H9 (cell line): ENCODE results near the gene DDX27. TPM values are rescaled to one million over a fixed set of nuclear protein-coding genes. Genes with fewer than 3 reads are reported as not detected.

ENCODE experiments used
- DNase-seq: peaks from one replicate; pipeline ENCODE4 v3.0.0-alpha.2; 2017
- H2AFZ ChIP-seq: one replicate; pipeline ENCODE4 v1.6.1; 2013; ENCODE audit warnings: mild to moderate bottlenecking, low read length, control low read depth, moderate library complexity
- H2AK5ac ChIP-seq: 2 replicates; pipeline ENCODE4 v1.6.1; 2013; ENCODE audit warnings: low read length, control low read depth, mixed read lengths; ENCODE audit not compliant: insufficient read length
- H2BK120ac ChIP-seq: one replicate; pipeline ENCODE4 v1.6.1; 2013; ENCODE audit warnings: low read depth, mild to moderate bottlenecking, low read length, control low read depth, inconsistent platforms; ENCODE audit not compliant: poor library complexity, severe bottlenecking
- H2BK12ac ChIP-seq: 2 replicates; pipeline ENCODE4 v1.6.1; 2013; ENCODE audit warnings: low read length, control low read depth, mixed read lengths, low read depth; ENCODE audit not compliant: insufficient read length
- H2BK15ac ChIP-seq: 2 replicates; pipeline ENCODE4 v1.6.1; 2013; ENCODE audit warnings: low read depth, low read length, control low read depth
- H2BK20ac ChIP-seq: one replicate; pipeline ENCODE4 v1.6.1; 2013; ENCODE audit warnings: low read depth, mild to moderate bottlenecking, low read length, control low read depth, inconsistent platforms; ENCODE audit not compliant: poor library complexity, severe bottlenecking
- H2BK5ac ChIP-seq: 2 replicates; pipeline ENCODE4 v1.6.1; 2013; ENCODE audit warnings: low read length, control low read depth, mixed read lengths; ENCODE audit not compliant: insufficient read length
- H3K14ac ChIP-seq: 2 replicates; pipeline ENCODE4 v1.6.1; 2013; ENCODE audit warnings: low read length, control low read depth; ENCODE audit not compliant: insufficient read depth
- H3K18ac ChIP-seq: 2 replicates; pipeline ENCODE4 v1.6.1; 2013; ENCODE audit warnings: low read depth, mild to moderate bottlenecking, mixed read lengths, low read length, control low read depth; ENCODE audit not compliant: insufficient read length
- H3K23ac ChIP-seq: 2 replicates; pipeline ENCODE4 v1.6.1; 2013; ENCODE audit warnings: low read length, control low read depth, mixed read lengths, low read depth; ENCODE audit not compliant: insufficient read length
- H3K23me2 ChIP-seq: 2 replicates; pipeline ENCODE4 v1.6.1; 2013; ENCODE audit warnings: low read depth, mild to moderate bottlenecking, mixed read lengths, low read length, control low read depth; ENCODE audit not compliant: insufficient read length, poor library complexity, severe bottlenecking
- H3K27ac ChIP-seq: 2 replicates; pipeline ENCODE4 v1.5.1; 2013; ENCODE audit warnings: low read length, control low read depth, mixed read lengths, low read depth; ENCODE audit not compliant: insufficient read length
- H3K27me3 ChIP-seq: 2 replicates; pipeline ENCODE4 v1.6.1; 2013; ENCODE audit warnings: low read length, control low read depth, inconsistent platforms; ENCODE audit not compliant: insufficient read depth
- H3K4ac ChIP-seq: 2 replicates; pipeline ENCODE4 v1.6.1; 2013; ENCODE audit warnings: low read depth, mild to moderate bottlenecking, control low read depth, inconsistent platforms, low read length, moderate library complexity
- H3K4me1 ChIP-seq: 2 replicates; pipeline ENCODE4 v1.6.1; 2013; ENCODE audit warnings: low read length, control low read depth, inconsistent platforms; ENCODE audit not compliant: insufficient read depth
- H3K4me2 ChIP-seq: 2 replicates; pipeline ENCODE4 v1.6.1; 2013; ENCODE audit warnings: low read length, control low read depth, mixed read lengths; ENCODE audit not compliant: insufficient read length, insufficient read depth
- H3K56ac ChIP-seq: 2 replicates; pipeline ENCODE4 v1.6.1; 2013; ENCODE audit warnings: low read depth, mild to moderate bottlenecking, mixed read lengths, low read length, control low read depth; ENCODE audit not compliant: insufficient read length
- H3K79me1 ChIP-seq: 2 replicates; pipeline ENCODE4 v1.6.1; 2013; ENCODE audit warnings: low read depth, mild to moderate bottlenecking, moderate library complexity, low read length, control low read depth, inconsistent platforms; ENCODE audit not compliant: insufficient read depth, poor library complexity, severe bottlenecking
- H3K79me2 ChIP-seq: 2 replicates; pipeline ENCODE4 v1.6.1; 2013; ENCODE audit warnings: low read length, control low read depth, inconsistent platforms; ENCODE audit not compliant: insufficient read depth
- H3K9ac ChIP-seq: 2 replicates; pipeline ENCODE4 v1.6.1; 2013; ENCODE audit warnings: low read length, control low read depth, mixed read lengths; ENCODE audit not compliant: insufficient read length; ENCODE audit errors: extremely low read depth
- H3K9me3 ChIP-seq: one replicate; pipeline ENCODE4 v1.6.1; 2013; ENCODE audit warnings: low read depth, low read length, inconsistent platforms; ENCODE audit not compliant: control insufficient read depth
- H3T11ph ChIP-seq: one replicate; pipeline ENCODE4 v1.6.1; 2013; ENCODE audit warnings: mild to moderate bottlenecking, low read length, control low read depth, inconsistent platforms
- H4K20me1 ChIP-seq: one replicate; pipeline ENCODE4 v1.6.1; 2013; ENCODE audit not compliant: control insufficient read depth, insufficient read length, insufficient read depth
- H4K5ac ChIP-seq: 2 replicates; pipeline ENCODE4 v1.6.1; 2013; ENCODE audit warnings: low read depth, mild to moderate bottlenecking, mixed read lengths, low read length, control low read depth; ENCODE audit not compliant: insufficient read length
- H4K8ac ChIP-seq: replicated peaks from 2 replicates; pipeline ENCODE4 v1.6.1; 2013; ENCODE audit warnings: low read length, control low read depth, mixed read lengths, low read depth; ENCODE audit not compliant: insufficient read length
- H4K91ac ChIP-seq: 2 replicates; pipeline ENCODE4 v1.6.1; 2013; ENCODE audit warnings: low read depth, mild to moderate bottlenecking, moderate library complexity, mixed read lengths, low read length, control low read depth; ENCODE audit not compliant: insufficient read length
- H3K27ac Mint-ChIP-seq, 3 experiments: 2 replicates in 2 of 3; 3 replicates in 1 of 3; pipeline ENCODE4 v1.8.0; 2020 to 2021; ENCODE audit warnings: mixed read lengths in 3 of 3, mild to moderate bottlenecking in 1 of 3, moderate library complexity in 1 of 3
- H3K27me3 Mint-ChIP-seq: 2 replicates; pipeline ENCODE4 v1.8.0; 2021; ENCODE audit warnings: low read depth, mild to moderate bottlenecking, moderate library complexity, mixed read lengths
- H3K36me3 Mint-ChIP-seq, 3 experiments: 2 replicates in 2 of 3; 3 replicates in 1 of 3; pipeline ENCODE4 v1.8.0; 2020 to 2021; ENCODE audit warnings: low read depth in 3 of 3, mixed read lengths in 3 of 3; ENCODE audit not compliant: insufficient read depth in 1 of 3
- H3K4me1 Mint-ChIP-seq, 2 experiments: 2 replicates each; pipeline ENCODE4 v1.8.0; 2020; ENCODE audit warnings: mixed read lengths in 2 of 2
- H3K4me3 Mint-ChIP-seq, 2 experiments: 2 replicates in 1 of 2; 3 replicates in 1 of 2; pipeline ENCODE4 v1.8.0; 2020 to 2021; ENCODE audit warnings: mild to moderate bottlenecking in 2 of 2, mixed read lengths in 2 of 2, moderate library complexity in 1 of 2
- H3K9me3 Mint-ChIP-seq, 2 experiments: 2 replicates in 1 of 2; 3 replicates in 1 of 2; pipeline ENCODE4 v1.8.0; 2020; ENCODE audit warnings: mild to moderate bottlenecking in 2 of 2, mixed read lengths in 2 of 2, moderate library complexity in 1 of 2
- total RNA-seq: library from RNA; stranded (reverse); gene quantifications from 2 replicates; pipeline ENCODE4 v1.2.1, GENCODE V29; 2021
- TF ChIP-seq, protein P1 (sequence below): fragments of 200-600 bp; sonication (generic); conservative IDR thresholded peaks from 3 replicates; pipeline ENCODE4 v1.8.0; 2021; ENCODE audit warnings: antibody characterized with exemption, mild to moderate bottlenecking

Gene DDX27
- total RNA-seq, 1 experiment from 2014 or later, result 46.9 TPM

DNA sequence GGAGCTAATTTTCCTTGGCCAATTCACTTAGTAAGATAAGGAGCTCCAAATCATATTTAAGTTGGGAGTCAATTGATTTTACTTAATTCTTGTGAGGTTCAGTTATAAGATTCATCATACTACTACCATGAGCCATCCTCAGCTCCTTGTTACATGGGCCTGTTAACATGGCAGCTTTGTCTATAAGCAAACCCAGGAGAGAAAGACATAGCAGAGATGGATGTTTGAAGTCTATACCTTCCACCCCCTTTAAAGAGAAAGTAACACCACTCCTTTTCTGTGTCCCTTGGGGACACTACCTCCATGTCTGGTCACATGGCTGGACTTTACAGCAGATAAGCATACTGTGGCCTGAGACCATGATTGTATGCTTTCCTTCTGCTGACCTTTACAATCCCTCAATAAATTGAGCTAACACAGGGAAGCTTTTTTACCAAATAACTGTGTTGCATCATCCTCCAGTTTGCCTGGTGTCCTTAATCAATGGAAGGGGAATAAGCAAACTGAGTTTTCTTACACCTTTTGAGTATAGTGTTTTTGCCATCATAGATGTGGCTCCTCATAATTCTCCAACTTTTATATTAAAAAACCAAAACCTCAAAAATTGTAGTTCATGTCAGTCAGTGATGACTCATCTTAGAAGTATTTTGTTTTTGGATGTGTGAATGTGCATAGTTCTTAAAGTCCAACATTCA is 68.5 kb downstream of the DDX27 start:
- H2BK20ac ChIP-seq, result no peak overlapping the region
- DNase-seq, result no peak
- Mint-ChIP-seq H3K9me3 (peaks cover 0 to 9% of the 10 kb centered on the region in 2 experiments; a peak in 2 of 5 replicates), H3K36me3 (peaks cover 66 to 97% (median 84%) of the 10 kb centered on the region in 3 experiments), H3K4me3 (no peak overlapping the region; a peak in 1 of 5 replicates), H3K4me1 (peaks cover 54 to 69% of the 10 kb centered on the region in 2 experiments), H3K27me3 (peaks cover 2% of the 10 kb centered on the region; the same call in 1 of the 2 replicates), H3K27ac (peak overlapping the region in 2 of 3 experiments; percentile 78 to 95; a peak in 4 of 7 replicates)
- no peak overlapping the region for H2AK5ac ChIP-seq
- H3K27ac ChIP-seq, result peak overlapping the region; percentile 70
- H3K9ac ChIP-seq, result no peak overlapping the region
- no peak overlapping the region for H4K5ac ChIP-seq
- no peaks in the 10 kb centered on the region for H4K20me1 ChIP-seq
- no peak overlapping the region for H3K23ac ChIP-seq
- H3K14ac ChIP-seq, result no peak overlapping the region
- no peaks in the 10 kb centered on the region for H3K4me1 ChIP-seq
- H3K18ac ChIP-seq, result no peak overlapping the region
- H4K8ac ChIP-seq, result no peak overlapping the region
- no peak overlapping the region for H2AFZ ChIP-seq
- H3K56ac ChIP-seq, result no peak overlapping the region
- H3K23me2 ChIP-seq, result peaks cover 6% of the 10 kb centered on the region
- no peak overlapping the region for H2BK12ac ChIP-seq
- TF ChIP-seq, protein P1, sequence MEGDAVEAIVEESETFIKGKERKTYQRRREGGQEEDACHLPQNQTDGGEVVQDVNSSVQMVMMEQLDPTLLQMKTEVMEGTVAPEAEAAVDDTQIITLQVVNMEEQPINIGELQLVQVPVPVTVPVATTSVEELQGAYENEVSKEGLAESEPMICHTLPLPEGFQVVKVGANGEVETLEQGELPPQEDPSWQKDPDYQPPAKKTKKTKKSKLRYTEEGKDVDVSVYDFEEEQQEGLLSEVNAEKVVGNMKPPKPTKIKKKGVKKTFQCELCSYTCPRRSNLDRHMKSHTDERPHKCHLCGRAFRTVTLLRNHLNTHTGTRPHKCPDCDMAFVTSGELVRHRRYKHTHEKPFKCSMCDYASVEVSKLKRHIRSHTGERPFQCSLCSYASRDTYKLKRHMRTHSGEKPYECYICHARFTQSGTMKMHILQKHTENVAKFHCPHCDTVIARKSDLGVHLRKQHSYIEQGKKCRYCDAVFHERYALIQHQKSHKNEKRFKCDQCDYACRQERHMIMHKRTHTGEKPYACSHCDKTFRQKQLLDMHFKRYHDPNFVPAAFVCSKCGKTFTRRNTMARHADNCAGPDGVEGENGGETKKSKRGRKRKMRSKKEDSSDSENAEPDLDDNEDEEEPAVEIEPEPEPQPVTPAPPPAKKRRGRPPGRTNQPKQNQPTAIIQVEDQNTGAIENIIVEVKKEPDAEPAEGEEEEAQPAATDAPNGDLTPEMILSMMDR, result no peak
- no peak overlapping the region for H2BK120ac ChIP-seq
- H4K91ac ChIP-seq, result no peak overlapping the region
- peaks cover 25% of the 10 kb centered on the region; the same call in 1 of the 2 replicates for H3K79me2 ChIP-seq
- no peak overlapping the region for H3K4ac ChIP-seq
- H3K27me3 ChIP-seq, result no peaks in the 10 kb centered on the region
- H3K9me3 ChIP-seq, result no peaks in the 10 kb centered on the region
- no peaks in the 10 kb centered on the region for H3K79me1 ChIP-seq
- H2BK5ac ChIP-seq, result no peak overlapping the region
- no peak overlapping the region for H2BK15ac ChIP-seq
- no peak overlapping the region for H3K4me2 ChIP-seq
- no peak overlapping the region for H3T11ph ChIP-seq
